ENCODE data around the gene S100A11. TPM values are rescaled to one million over a fixed set of nuclear protein-coding genes. Genes with fewer than 3 reads are reported as not detected.

Gene S100A11
- total and polyA plus RNA-seq, 9 of the 15 experiments (the other 6 are each of a cell fraction or from before 2014, with no cell fraction given) = 131 to 808 (median 235) TPM

GRCh38 chr1:152047730-152048415 lies 11.1 kb upstream of the S100A11 start (continued):
- TF ChIP-seq PBX2 (CRISPR knock-in tag; IDR thresholded peaks at IDR 0.05; ENCODE audit: low read depth) = no peak
- TF ChIP-seq PBX2 (tag; conservative IDR thresholded peaks at IDR 0.05; ENCODE audit: low read depth) = peak; percentile 75
- no peak for TF ChIP-seq ZKSCAN8 (CRISPR knock-in tag; IDR thresholded peaks at IDR 0.05)
- no peak for TF ChIP-seq ZNF609 (CRISPR knock-in tag; IDR thresholded peaks at IDR 0.05; ENCODE audit: borderline replicate concordance)
- peak; percentile 99 for TF ChIP-seq ZFX (CRISPR knock-in tag; IDR thresholded peaks at IDR 0.05)
- TF ChIP-seq RAD21 (CRISPR knock-in tag; conservative IDR thresholded peaks at IDR 0.05 in 1 of 2, IDR thresholded peaks at IDR 0.05 in 1 of 2) = peak in 1 of 2 experiments; percentile 7; a peak in 1 of 4 replicates
- TF ChIP-seq ZNF79 (CRISPR knock-in tag; IDR thresholded peaks at IDR 0.05; ENCODE audit: low read depth) = no peak
- no peak; the same call in 1 of the 2 replicates for TF ChIP-seq HNRNPL (IDR thresholded peaks at IDR 0.05; ENCODE audit: low read depth, low read length)
- TF ChIP-seq ETV5 (CRISPR knock-in tag; IDR thresholded peaks at IDR 0.05; ENCODE audit: low read depth) = peak; percentile 99
- TF ChIP-seq IRF2 (CRISPR knock-in tag; IDR thresholded peaks at IDR 0.05) = no peak
- TF ChIP-seq SAFB (IDR thresholded peaks at IDR 0.05; ENCODE audit: borderline replicate concordance, low read depth, low read length) = no peak
- 0 out of 2 replicates have a peak, but pooled peaks have one; percentile 32 for TF ChIP-seq TAF7 (tag; IDR thresholded peaks at IDR 0.05)
- no peak for TF ChIP-seq IFI16 (CRISPR knock-in tag; IDR thresholded peaks at IDR 0.05)
- TF ChIP-seq NEUROD1 (IDR thresholded peaks at IDR 0.05; ENCODE audit: borderline replicate concordance, low read depth, low read length, partially characterized antibody) = peak; percentile 54
- no peak for TF ChIP-seq RFX1 (IDR thresholded peaks at IDR 0.05)
- TF ChIP-seq ETS2 (tag; IDR thresholded peaks at IDR 0.05; ENCODE audit: borderline replicate concordance, poor library complexity, severe bottlenecking) = no peak
- no peak for TF ChIP-seq ATF2 (CRISPR knock-in tag; IDR thresholded peaks at IDR 0.05)
- no peak for TF ChIP-seq RBM34 (IDR thresholded peaks at IDR 0.05; ENCODE audit: borderline replicate concordance, insufficient read depth, low read length)
- TF ChIP-seq TCFL5 (CRISPR knock-in tag; conservative IDR thresholded peaks at IDR 0.05) = no peak
